ENCODE measurements around the gene IP6K1.
"Not testable (repeated sequence)": the region's sequence is repeated elsewhere in the genome, so short reads cannot be mapped to it uniquely, and the experiment has no call there.

The IP6K1 gene

DNA sequence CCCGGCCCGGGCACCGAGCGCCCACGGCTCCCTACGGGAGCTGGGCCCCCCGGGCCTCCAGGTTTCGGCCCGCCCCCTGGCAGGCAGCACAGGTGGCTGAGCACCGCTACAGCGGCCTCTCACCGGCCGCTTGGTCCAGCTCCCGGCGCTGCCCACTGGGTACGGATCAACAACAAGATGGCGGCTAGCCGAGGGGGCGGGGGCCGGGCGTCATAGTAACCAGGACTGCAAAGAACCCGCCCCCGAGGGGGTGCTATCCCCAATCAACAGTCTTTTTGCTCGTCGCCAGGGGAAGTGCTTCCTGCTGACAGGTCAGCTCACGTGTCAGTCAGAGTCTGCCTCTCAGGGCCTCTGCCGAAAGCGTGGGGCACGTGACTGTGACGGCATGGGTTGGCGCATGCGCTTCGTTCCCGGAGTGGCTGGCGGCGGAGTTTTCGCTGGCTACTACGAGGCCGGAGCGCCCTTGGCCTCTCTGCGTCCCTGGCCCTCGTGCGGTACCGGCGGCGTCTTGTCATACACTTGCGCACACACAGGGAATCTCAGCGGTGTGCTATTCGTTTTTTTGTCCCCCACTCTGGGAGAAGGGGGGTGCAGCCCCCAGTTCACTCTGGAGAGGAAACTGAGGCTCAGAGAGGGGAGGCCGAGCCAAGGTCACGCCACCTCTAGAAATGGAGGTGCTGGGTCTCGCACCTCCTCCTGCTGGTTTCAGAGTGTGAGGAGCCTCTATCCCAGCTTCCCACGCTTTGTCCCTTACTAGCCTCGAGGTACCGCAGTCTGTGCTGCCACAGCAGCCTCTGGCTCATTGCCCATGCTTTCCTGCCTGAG is at the start of gene IP6K1:
IP6K1 (minus strand) TSS at position 186 of the 825 bp plus-strand sequence. CDS start 38,502 bp downstream, outside the sequence.
- peak; percentile 99 for DNase-seq (ENCODE audit: low read depth, low spot score)

- no peak for DNase-seq (ENCODE audit: low read depth, low spot score)
Measured at GRCh38 chr3:49831341-49831740, 45.0 kb upstream of the IP6K1 start.

DNA sequence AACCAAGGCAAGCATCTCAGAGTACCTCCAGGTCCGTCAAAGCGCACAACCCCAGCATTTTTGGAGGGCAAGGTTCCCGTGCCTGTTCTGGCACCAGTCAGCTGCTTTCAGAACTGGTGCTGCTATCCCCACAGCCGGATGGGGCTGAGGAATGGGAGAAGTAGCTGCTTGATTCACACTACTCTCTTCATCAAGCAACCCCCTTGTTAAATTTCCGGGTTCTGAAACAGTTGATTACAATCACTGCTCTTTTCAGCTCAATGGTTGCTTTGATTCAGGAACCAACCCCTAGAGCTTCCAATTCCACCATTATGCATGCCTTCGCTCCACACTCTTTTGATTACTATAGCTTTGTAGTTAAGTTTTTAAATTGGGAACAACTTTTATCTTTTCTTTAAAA is 39.7 kb upstream of the IP6K1 start:
- no peak for DNase-seq (ENCODE audit: low read depth, low spot score)

GRCh38 chr3:49823131-49823530 is 36.8 kb upstream of the IP6K1 start:
- not testable (repeated sequence) for DNase-seq (ENCODE audit: low read depth, low spot score)

- DNase-seq (ENCODE audit: low read depth, low spot score) = no peak
Measured at GRCh38 chr3:49813497-49814174, 27.3 kb upstream of the IP6K1 start, which contains the start of gene UBA7. TSS of gene UBA7 (minus strand) at chr3:49813953. CDS start at chr3:49813787, 166 bp downstream.

- no peak for DNase-seq (ENCODE audit: low read depth, low spot score)
Measured at GRCh38 chr3:49812916-49813496, 26.7 kb upstream of the IP6K1 start.

DNA sequence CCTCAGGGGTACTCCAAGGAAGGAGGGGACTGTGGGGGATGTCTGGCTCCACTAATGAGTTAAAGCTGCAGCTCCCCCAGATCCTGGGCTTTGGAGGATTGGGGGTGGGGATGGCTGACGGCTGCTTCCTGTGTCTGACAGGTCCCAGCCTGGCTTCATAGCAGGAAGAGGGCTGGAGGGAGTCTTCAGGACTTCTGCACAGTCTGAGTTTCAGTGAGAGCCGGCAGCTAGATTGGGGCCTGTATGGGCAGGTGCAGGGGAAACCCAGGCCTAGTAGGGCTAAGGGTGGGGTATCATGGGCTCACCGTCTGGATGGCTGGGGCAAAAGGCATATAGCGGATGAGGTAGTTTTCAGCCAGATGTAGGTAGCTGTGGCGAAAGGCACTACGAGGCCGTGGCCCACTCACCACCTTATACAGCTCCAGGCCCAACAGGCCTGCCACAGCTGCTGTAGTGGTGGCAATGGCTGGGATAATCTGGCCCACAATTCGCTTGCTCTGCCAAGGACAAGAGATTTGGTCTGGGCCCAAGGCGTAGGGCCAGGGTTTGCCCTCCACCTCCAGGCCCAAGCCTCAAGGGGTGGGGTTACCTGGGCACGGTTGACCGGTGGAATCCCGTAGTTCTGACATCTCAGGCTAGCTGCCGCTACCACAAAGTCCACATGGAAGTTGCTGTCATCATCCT is 21.2 kb upstream of the IP6K1 start:
- no peak for DNase-seq (ENCODE audit: low read depth, low spot score)

GRCh38 chr3:49806850-49807249 is 20.5 kb upstream of the IP6K1 start:
- DNase-seq (ENCODE audit: low read depth, low spot score) = no peak

DNA sequence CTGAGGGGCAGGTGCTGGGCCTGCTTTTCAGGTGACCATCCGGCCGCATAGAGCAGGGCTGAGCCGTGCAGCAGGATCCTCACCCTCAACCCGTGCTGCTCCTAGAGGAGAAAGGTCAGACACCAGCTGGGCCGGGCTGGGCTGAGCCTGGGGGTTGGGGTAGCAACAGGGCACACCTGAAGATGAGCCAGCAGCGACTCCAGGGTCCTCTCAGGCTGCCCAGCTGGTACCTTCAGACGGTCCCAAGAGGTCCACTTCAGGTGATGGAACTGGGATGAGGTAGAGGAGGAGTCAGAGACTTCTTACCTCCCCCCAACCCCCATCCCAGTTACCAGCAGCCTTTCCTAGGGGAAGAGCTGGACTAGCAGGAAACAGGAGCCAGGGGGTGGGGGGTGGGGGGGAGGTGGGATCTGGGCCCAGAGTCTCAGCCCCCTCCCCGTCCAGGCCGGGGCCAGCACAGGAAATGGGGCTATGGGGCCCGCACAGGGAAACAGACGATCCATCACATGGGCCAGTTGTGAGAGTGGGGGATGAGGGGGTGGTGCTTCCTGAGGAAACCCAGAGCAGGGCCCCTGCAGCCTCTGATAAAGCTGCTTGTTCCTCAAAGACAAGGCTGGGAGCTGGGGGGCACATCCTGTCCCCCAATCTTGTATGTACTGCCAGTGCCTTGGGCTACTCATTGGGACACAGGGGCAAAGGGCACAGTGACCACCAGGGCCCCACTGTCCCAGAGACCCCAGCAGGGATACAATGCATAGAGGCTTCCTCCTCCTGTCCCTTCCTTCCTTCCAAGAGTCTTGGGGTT is 19.8 kb upstream of the IP6K1 start:
- no peak for DNase-seq (ENCODE audit: low read depth, low spot score)

DNA sequence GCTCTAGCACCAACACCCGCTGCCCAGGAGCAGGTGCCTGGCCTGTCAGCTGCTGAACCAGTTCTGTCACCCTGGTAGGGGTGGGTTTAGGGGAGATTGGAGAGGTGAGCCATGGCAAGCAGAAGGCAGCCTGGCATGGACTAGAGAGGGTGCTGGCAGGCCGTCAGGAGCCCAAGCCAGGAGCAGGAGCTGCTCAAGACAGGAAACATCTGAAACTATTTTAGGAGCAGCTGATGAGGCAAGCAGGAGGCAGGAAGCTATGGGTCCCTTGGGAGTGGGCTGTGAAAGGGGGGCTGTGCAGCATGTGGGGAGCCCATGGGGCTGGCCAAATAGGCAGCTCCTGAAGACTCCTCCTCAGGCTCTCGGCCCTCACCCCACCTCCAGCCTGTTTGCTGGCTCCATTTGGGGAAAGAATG is 19.0 kb upstream of the IP6K1 start:
- no peak for DNase-seq (ENCODE audit: low read depth, low spot score)

- DNase-seq (ENCODE audit: low read depth, low spot score) = no peak
Measured at GRCh38 chr3:49804141-49805041, 18.0 kb upstream of the IP6K1 start.

DNA sequence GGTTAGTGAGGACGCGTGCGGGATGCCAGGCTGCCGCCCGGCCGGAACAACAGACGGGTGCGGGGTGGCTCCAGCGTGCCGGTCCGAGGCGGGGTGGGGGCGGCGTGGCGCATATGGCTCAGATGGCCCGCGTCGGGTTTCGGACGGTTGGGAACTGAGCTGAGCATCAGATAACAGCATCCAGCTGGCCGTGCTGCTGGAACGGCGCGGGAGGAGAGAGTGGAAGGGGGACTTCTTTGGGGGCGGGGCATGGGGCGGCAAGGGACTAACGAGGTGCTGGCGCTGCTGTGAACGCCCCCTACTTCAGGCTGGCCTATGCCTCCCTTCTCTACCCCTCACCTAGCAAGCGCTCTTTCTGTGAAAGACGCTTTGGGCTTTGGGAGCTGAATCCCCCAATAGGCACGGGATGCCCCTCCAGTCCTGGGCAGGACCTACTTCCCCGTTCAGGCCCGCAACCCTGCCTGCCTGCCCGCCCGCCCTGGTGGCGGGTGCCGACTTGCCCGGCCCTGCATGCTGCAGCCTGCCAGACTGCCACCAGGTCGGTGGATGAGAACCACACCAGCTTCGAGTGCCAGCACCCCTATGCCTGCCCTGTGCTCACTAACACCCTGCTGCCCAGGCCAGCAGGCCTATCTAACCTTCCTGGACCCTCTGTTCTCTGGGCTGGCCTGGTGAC is 17.3 kb upstream of the IP6K1 start:
- DNase-seq (ENCODE audit: low read depth, low spot score) = no peak

- DNase-seq (ENCODE audit: low read depth, low spot score) = peak; percentile 75
Measured at GRCh38 chr3:49802719-49803464, 16.6 kb upstream of the IP6K1 start, which contains the start of gene INKA1. TSS of gene INKA1 (plus strand) at chr3:49803261. CDS start at chr3:49803393, 132 bp downstream.

- no peak for DNase-seq (ENCODE audit: low read depth, low spot score)
Measured at GRCh38 chr3:49801160-49801559, 14.8 kb upstream of the IP6K1 start.

DNA sequence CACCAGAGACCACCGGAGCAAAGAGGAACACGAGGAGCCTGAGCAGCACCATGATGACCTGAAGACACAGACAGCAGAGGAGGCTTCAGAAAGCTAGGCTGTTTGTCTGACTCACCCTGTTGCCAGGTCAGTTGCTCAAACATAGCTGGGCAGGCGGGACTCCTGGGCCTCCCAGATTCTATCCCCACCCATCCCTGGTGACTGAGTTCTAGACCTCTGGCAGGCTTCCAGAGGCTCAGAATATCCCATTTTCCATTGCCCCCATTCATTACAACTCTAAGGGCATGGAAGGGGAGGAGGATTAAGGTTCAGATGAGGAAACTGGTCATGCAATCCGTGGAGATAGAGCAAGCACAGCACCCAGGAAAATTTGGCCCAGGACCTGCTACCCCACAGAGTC is 13.4 kb upstream of the IP6K1 start, which contains the start of gene CDHR4:
CDHR4 (minus strand) TSS at position 113 of the 400 bp plus-strand sequence; CDS start at position 52, 61 bp downstream.
- no peak for DNase-seq (ENCODE audit: low read depth, low spot score)

- no peak for DNase-seq (ENCODE audit: low read depth, low spot score)
Measured at GRCh38 chr3:49799105-49799504, 12.8 kb upstream of the IP6K1 start.

GRCh38 chr3:49794926-49795905 is 8.9 kb upstream of the IP6K1 start:
- no peak for DNase-seq (ENCODE audit: low read depth, low spot score)

Data from activated CD4-positive, CD25-positive, alpha-beta regulatory T cell treated with anti-CD3 and anti-CD28 coated beads, Interleukin-2, amount 50 U/mL, for 16 hours (primary cell).